Thoracic aorta (tissue), 2 donors: ENCODE data around the gene PIGT. TPM values are rescaled to one million over a fixed set of nuclear protein-coding genes. Genes with fewer than 3 reads are reported as not detected.

ENCODE experiments used
- ATAC-seq: fragments of 150-250 bp; one replicate; pipeline ENCODE4 v1.8.0; 2017; ENCODE audit warnings: low read depth; ENCODE audit not compliant: insufficient number of reproducible peaks, low FRiP score
- DNase-seq: peaks from one replicate; pipeline ENCODE4 v3.0.0-alpha.2; 2020; ENCODE audit warnings: low spot score
- H3K27ac ChIP-seq, 2 donors: fragments of 200-600 bp; sonication (generic); 1 replicate in 1 of 2; 2 replicates in 1 of 2; pipeline ENCODE4 v1.5.1; 2016; ENCODE audit warnings: mild to moderate bottlenecking in 2 of 2, moderate library complexity in 2 of 2
- H3K27me3 ChIP-seq: fragments of 200-600 bp; sonication (generic); replicated peaks from 2 replicates; pipeline ENCODE4 v1.6.0; 2016; ENCODE audit warnings: mild to moderate bottlenecking; ENCODE audit not compliant: insufficient read depth
- H3K36me3 ChIP-seq: fragments of 200-600 bp; sonication (generic); one replicate; pipeline ENCODE4 v1.5.1; 2016
- H3K4me1 ChIP-seq, 2 donors: fragments of 200-600 bp; sonication (generic); 1 replicate in 1 of 2; 2 replicates in 1 of 2; pipeline versions ENCODE4 v1.5.1 to v1.6.0; 2016; ENCODE audit warnings: low read depth in 2 of 2, mild to moderate bottlenecking in 1 of 2; ENCODE audit not compliant: control insufficient read depth in 1 of 2
- H3K4me3 ChIP-seq: fragments of 200-600 bp; sonication (generic); 2 replicates; pipeline ENCODE4 v1.5.1; 2016; ENCODE audit warnings: mild to moderate bottlenecking
- H3K9me3 ChIP-seq: fragments of 200-600 bp; sonication (generic); 2 replicates; pipeline ENCODE4 v1.5.1; 2016
- CTCF ChIP-seq: fragments of 200-600 bp; sonication (generic); IDR thresholded peaks from one replicate; pipeline ENCODE4 v1.5.1; 2019; ENCODE audit warnings: antibody characterized with exemption
- total RNA-seq, 2 donors: library from RNA; depleted of rRNA; stranded (reverse); fragments of >200 nt; gene quantifications; one replicate each; pipeline versions ENCODE4 v1.1.0 to v1.2.3, GENCODE V29; 2016

The PIGT gene
- 100 to 1,000 TPM; 117 to 169 TPM for total RNA-seq

- peak within 1 kb of the TSS; percentile 75 to 78 for H3K27ac ChIP-seq
- no peak for TF ChIP-seq CTCF
- H3K4me3 ChIP-seq = peak within 1 kb of the TSS; percentile 88
- ATAC-seq (peak; percentile 43), DNase-seq (no peak)
- peaks cover 18% of the 10 kb centered on the region for H3K36me3 ChIP-seq
- no peaks in the 10 kb centered on the region for H3K27me3 ChIP-seq
- H3K4me1 ChIP-seq = peaks cover 6 to 37% of the 10 kb centered on the region in 2 donors
- H3K9me3 ChIP-seq = no peaks in the 10 kb centered on the region
Measured at GRCh38 chr20:45415822-45416637, at the start of gene PIGT. Gene PIGT, plus strand, starts transcription at chr20:45416141. Its CDS starts 16 bp downstream, at chr20:45416157.

GRCh38 chr20:45366192-45366591 lies 49.7 kb upstream of the PIGT start:
- no peak overlapping the region for H3K4me3 ChIP-seq

GRCh38 chr20:45366631-45367030 lies 49.3 kb upstream of the PIGT start:
- TF ChIP-seq CTCF = no peak
- Histone ChIP-seq H3K4me3 (no peak overlapping the region), H3K9me3 (no peaks in the 10 kb centered on the region), H3K4me1 (peaks cover 5 to 20% of the 10 kb centered on the region in 2 donors), H3K27me3 (no peaks in the 10 kb centered on the region), H3K36me3 (peaks cover 18% of the 10 kb centered on the region), H3K27ac (no peak overlapping the region)
- ATAC-seq (no peak), DNase-seq (no peak)

More at GRCh38 chr20:45366192-45366591, 49.7 kb upstream of the PIGT start:
- Histone ChIP-seq H3K9me3 (no peaks in the 10 kb centered on the region), H3K4me1 (peaks cover 5 to 20% of the 10 kb centered on the region in 2 donors), H3K36me3 (peaks cover 18% of the 10 kb centered on the region), H3K27ac (no peak overlapping the region), H3K27me3 (no peaks in the 10 kb centered on the region)
- no peak for ATAC-seq
- DNase-seq = no peak
- no peak for TF ChIP-seq CTCF

GRCh38 chr20:45367126-45367525 lies 48.8 kb upstream of the PIGT start:
- H3K36me3 ChIP-seq = peaks cover 18% of the 10 kb centered on the region
- H3K27ac ChIP-seq = no peak overlapping the region
- peaks cover 5 to 23% of the 10 kb centered on the region in 2 donors for H3K4me1 ChIP-seq
- TF ChIP-seq CTCF = no peak
- no peaks in the 10 kb centered on the region for H3K9me3 ChIP-seq
- no peaks in the 10 kb centered on the region for H3K27me3 ChIP-seq
- DNase-seq (no peak), ATAC-seq (no peak)
- H3K4me3 ChIP-seq = no peak overlapping the region

GRCh38 chr20:45368221-45368980 lies 47.5 kb upstream of the PIGT start:
- Histone ChIP-seq H3K27ac (no peak overlapping the region), H3K27me3 (no peaks in the 10 kb centered on the region), H3K9me3 (no peaks in the 10 kb centered on the region), H3K4me1 (peaks cover 10 to 30% of the 10 kb centered on the region in 2 donors), H3K4me3 (no peak overlapping the region), H3K36me3 (peaks cover 18% of the 10 kb centered on the region)
- DNase-seq = no peak
- TF ChIP-seq CTCF = no peak
- no peak for ATAC-seq
